Measurements from ENCODE around the gene TENM4. TPM values are rescaled to one million over a fixed set of nuclear protein-coding genes. Genes with fewer than 3 reads are reported as not detected.
A peak's percentile ranks its signal among the peaks of the same experiment; 100 is the strongest.

TENM4 gene
- total RNA-seq, 1 experiment from 2014 or later: 25.0 TPM

- Mint-ChIP-seq H3K36me3 (no peaks in the 10 kb centered on the region), H3K27ac (no peak overlapping the region), H3K4me1 (peaks cover 46% of the 10 kb centered on the region), H3K9me3 (no peaks in the 10 kb centered on the region), H3K4me3 (no peak overlapping the region), H3K27me3 (ENCODE audit: low read depth) (peaks cover 25% of the 10 kb centered on the region)
- ChIA-PET POLR2A (no interaction called here), CTCF (no interaction called here)
- ATAC-seq (no peak), DNase-seq (ENCODE audit: low spot score) (no peak)
- TF ChIP-seq MXD4 (CRISPR knock-in tag; IDR thresholded peaks at IDR 0.05; ENCODE audit: borderline replicate concordance) (no peak), ZNF512 (CRISPR knock-in tag; IDR thresholded peaks at IDR 0.05; ENCODE audit: borderline replicate concordance) (no peak), ATF6 (CRISPR knock-in tag; IDR thresholded peaks at IDR 0.05) (no peak), PRDM15 (CRISPR knock-in tag; IDR thresholded peaks at IDR 0.05) (peak; percentile 40; the same call in 1 of the 2 replicates)
These were observed 13.1 kb downstream of the TENM4 start for GRCh38 chr11:79427611-79428327.

DNA sequence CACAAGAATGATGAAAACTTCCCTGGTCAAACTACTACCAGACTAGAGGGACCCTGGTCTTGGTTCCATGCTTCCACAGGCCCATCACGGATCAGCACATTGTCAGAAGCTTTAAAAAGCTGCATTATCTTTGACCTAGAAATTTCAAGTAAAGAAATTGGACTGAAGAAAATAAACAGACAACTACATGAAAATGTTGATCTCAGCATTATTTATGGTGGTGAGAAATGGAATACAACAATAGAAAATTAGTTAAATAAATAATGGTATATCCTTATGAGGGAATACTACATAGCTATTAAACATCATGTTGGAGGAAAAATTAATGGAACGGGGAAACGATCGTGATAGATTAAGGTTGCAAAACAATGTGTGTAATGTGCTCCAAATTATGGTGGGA is 13.7 kb downstream of the TENM4 start:
- CTCF ChIA-PET: no interaction called here
- no peak for DNase-seq (ENCODE audit: low spot score)
- H3K27me3 Mint-ChIP-seq (ENCODE audit: low read depth): peaks cover 19% of the 10 kb centered on the region
- no peaks in the 10 kb centered on the region for H3K36me3 Mint-ChIP-seq
- H3K4me3 Mint-ChIP-seq: no peak overlapping the region
- no peak for ATAC-seq
- TF ChIP-seq USF1 (CRISPR knock-in tag; IDR thresholded peaks at IDR 0.05): no peak
- TF ChIP-seq IRF2 (CRISPR knock-in tag; IDR thresholded peaks at IDR 0.05; ENCODE audit: borderline replicate concordance, low read depth): no peak
- TF ChIP-seq ZNF219 (CRISPR knock-in tag; IDR thresholded peaks at IDR 0.05; ENCODE audit: borderline replicate concordance): no peak
- TF ChIP-seq TP53 (CRISPR knock-in tag; IDR thresholded peaks at IDR 0.05): no peak
- TF ChIP-seq CTCF (IDR thresholded peaks at IDR 0.05): no peak
- TF ChIP-seq, protein P1, sequence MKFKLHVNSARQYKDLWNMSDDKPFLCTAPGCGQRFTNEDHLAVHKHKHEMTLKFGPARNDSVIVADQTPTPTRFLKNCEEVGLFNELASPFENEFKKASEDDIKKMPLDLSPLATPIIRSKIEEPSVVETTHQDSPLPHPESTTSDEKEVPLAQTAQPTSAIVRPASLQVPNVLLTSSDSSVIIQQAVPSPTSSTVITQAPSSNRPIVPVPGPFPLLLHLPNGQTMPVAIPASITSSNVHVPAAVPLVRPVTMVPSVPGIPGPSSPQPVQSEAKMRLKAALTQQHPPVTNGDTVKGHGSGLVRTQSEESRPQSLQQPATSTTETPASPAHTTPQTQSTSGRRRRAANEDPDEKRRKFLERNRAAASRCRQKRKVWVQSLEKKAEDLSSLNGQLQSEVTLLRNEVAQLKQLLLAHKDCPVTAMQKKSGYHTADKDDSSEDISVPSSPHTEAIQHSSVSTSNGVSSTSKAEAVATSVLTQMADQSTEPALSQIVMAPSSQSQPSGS (CRISPR knock-in tag; IDR thresholded peaks at IDR 0.05; ENCODE audit: borderline replicate concordance, low read depth): no peak
- TF ChIP-seq, protein P2, sequence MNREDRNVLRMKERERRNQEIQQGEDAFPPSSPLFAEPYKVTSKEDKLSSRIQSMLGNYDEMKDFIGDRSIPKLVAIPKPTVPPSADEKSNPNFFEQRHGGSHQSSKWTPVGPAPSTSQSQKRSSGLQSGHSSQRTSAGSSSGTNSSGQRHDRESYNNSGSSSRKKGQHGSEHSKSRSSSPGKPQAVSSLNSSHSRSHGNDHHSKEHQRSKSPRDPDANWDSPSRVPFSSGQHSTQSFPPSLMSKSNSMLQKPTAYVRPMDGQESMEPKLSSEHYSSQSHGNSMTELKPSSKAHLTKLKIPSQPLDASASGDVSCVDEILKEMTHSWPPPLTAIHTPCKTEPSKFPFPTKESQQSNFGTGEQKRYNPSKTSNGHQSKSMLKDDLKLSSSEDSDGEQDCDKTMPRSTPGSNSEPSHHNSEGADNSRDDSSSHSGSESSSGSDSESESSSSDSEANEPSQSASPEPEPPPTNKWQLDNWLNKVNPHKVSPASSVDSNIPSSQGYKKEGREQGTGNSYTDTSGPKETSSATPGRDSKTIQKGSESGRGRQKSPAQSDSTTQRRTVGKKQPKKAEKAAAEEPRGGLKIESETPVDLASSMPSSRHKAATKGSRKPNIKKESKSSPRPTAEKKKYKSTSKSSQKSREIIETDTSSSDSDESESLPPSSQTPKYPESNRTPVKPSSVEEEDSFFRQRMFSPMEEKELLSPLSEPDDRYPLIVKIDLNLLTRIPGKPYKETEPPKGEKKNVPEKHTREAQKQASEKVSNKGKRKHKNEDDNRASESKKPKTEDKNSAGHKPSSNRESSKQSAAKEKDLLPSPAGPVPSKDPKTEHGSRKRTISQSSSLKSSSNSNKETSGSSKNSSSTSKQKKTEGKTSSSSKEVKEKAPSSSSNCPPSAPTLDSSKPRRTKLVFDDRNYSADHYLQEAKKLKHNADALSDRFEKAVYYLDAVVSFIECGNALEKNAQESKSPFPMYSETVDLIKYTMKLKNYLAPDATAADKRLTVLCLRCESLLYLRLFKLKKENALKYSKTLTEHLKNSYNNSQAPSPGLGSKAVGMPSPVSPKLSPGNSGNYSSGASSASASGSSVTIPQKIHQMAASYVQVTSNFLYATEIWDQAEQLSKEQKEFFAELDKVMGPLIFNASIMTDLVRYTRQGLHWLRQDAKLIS (CRISPR knock-in tag; IDR thresholded peaks at IDR 0.05; ENCODE audit: borderline replicate concordance): no peak
- TF ChIP-seq GABPB1 (CRISPR knock-in tag; IDR thresholded peaks at IDR 0.05): no peak
- peaks cover 46% of the 10 kb centered on the region for H3K4me1 Mint-ChIP-seq
- POLR2A ChIA-PET: no interaction called here
- no peak overlapping the region for H3K27ac Mint-ChIP-seq
- H3K9me3 Mint-ChIP-seq: no peaks in the 10 kb centered on the region

Data from WTC11 (cell line).